SKM-1 (cell line): ENCODE data around the gene ARL2BP.

ENCODE experiments used
- DNase-seq: peaks from one replicate; lab custom pipeline; 2025; ENCODE audit not compliant: unreplicated experiment; lab: John Stamatoyannopoulos, UW

Gene ARL2BP

DNA sequence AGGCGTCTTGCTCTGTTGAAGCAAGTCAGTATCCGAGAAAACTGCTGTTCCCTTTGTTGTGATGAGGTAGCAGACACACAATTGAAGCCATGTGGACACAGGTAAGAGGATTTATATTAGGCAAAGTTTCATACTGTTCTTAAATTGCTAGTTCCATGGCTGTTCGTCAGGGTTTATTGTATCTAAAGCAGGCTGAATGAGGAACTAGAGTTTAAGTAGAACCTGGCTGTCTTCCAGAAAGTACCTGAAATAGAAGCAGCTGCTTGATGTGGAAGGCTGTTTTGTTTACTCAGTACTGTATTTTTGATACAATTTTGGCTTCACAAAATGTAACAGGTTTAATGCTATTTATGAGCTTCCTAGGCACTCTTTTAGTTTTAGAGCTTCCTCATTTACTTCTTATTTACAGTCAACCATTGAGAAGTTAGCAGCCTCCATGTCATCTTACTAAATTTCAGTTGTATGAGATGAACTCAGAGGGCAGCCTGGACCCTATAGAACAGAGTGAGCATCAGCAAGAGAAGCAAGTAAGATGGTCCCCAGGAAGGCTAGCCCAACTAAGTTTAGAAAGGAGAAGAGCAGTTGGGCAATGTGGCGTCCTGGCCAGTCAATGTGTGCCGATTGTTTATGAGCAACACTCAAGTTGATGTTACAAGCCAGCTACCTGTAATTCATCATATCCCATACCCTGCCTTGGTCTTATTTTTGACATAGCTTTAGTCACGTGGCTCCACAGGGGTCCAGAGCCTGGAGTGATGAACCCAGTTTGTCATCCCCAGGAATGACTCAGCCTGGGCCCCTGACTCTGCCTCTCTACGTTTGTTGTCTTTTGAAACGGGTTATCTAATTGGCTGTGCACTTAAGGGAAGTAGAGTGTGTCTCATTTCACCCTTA lies 9.7 kb upstream of the ARL2BP start:
- no peak for DNase-seq

DNA sequence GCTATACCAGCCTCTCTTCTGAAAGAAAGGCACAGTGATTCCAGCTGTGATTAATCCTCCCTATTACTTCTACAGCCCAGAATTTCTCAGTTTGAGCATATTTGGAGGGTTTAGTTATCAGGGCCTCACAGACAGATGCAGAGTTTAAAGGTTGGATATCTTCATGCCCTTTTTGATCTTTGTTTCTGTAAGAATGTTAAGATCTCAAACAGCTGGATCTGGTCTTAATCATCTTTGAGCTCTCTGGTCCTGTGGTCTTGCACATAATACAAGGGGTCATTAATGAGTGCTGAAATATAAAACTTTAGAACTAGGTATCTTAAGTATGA lies 9.1 kb upstream of the ARL2BP start:
- no peak for DNase-seq

- DNase-seq = no peak
Measured at GRCh38 chr16:57238682-57239081, 6.4 kb upstream of the ARL2BP start.

GRCh38 chr16:57239107-57239506 lies 6.0 kb upstream of the ARL2BP start:
- no peak for DNase-seq

DNA sequence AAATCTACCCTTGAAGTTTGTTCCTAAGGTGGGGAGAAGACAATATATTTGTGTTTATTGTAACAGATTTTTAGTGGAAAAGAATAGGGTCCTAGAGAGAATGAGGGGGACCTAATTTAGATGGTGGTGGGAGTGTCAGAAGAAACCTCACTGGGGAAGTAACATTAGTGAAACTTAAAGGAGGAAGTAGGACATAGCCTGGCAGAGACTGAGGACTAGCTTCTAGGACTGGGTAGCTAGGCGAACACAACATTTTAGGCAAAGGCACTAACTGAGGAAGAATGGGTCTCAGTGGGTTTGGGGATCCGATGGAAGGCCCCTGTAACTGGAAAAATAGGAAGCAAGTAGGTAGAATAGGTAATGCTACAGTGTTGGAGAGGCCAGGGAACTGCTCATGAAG lies 4.2 kb upstream of the ARL2BP start:
- DNase-seq = peak; percentile 69

- DNase-seq = no peak
Measured at GRCh38 chr16:57242650-57243049, 2.4 kb upstream of the ARL2BP start.

DNA sequence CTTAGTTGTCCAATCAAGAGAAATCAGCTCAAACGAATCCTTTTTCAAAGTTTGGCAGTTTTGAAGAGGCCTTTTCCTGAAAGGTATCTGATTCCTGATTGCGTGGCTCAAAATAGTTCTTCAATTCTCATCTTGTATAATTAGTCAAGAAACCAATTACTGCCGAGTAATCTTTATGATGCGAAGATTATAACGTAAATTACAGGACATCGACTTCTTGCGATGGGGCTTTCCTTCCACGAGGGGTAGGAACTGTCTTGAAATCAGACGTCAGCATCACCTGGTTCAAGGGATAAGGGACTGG lies 644 bp upstream of the ARL2BP start:
- DNase-seq = no peak

DNA sequence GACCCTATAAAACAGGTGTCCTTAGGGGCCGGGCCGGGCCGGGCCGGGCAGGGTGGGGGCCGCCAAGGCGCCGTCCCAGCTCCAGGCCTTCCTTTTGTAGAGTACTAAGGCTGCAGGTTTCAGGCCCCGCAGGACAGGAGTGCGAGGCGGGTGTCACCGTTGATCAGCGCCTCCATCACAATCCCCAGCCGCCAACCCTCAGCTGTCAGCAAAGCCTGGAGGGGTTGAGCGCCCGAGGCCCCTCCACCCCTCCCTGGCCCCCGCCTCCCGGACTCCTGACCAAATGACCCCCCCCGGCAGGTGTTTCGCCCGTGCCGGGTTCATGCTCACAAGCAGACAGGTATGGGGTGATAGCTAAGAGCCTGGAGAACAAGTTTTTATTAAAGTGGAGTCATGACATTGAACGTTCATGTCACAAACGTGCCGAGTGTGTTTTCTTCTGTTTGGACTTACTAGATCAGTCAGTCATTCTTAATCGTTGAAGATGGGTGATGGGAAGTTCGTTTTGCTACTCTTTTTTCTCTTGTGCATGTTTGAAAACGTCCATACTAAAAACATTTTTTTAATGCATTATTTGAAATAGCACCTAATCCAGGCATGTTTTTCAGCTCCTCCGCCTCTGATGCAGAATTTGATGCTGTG lies 534 bp downstream of the ARL2BP start:
- no peak for DNase-seq

- DNase-seq = no peak
Measured at GRCh38 chr16:57251352-57251751, 6.3 kb downstream of the ARL2BP start.

DNA sequence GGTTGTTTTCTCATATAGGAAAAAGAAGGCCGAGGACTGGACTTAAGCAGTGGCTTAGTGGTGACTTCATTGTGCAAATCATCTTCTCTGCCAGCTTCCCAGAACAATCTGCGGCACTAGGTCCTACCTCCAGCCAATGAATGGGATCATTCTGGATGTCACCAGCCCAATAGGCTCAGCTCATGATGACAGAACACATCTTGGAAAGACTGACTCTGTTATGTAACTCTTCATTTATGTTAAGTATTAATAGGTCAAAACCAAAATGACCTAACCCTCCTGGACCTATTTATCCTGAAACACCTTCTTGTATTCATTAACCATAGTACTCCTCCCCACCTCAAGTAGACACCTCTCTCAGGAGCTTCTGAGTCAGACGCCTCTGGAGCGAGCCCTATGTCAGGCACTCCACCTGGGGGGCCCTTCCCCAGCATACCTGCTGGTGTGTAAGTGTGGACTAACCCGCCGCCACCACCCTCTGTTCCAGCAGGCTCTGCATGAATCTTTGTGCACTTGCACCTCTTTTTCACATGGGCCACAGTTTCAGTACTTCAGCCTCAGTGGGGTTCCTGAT lies 7.2 kb downstream of the ARL2BP start:
- DNase-seq = no peak

- no peak for DNase-seq
Measured at GRCh38 chr16:57253466-57253865, 8.4 kb downstream of the ARL2BP start.

DNA sequence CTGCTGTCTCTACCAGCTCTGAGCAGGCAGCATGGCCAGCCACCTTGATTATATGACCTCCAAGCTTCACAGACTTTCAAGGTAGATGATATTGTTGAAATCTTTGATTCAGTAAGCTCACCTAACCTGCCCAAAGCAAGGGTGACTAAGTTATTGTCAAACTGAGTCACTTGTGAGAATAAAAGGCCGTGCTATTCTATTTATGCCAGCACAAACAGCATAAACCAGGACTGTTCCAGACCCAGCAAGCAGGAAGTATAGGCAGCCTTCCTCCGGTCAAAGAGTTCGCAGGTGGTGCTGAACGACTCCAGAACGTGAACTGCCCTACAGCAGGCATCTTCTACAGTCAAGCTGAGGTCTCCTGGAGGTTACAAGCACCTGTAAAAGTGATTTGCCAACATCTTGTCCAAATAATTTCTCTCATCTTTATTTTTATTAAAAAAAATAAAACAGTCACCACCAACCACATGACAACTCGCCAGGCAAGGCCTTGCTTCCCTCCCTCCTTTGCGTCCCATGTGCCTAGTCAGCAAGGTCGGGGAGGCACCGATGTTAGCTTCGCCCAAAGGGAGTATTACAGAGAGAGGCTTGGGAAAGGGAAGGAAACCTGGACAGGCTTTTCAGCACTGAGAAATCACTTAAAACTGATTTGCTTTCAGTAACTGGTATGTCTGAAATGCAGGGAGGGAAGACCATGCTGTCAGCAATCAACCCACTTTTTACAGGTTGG lies 10.8 kb downstream of the ARL2BP start:
- DNase-seq = no peak

GRCh38 chr16:57256601-57257395 lies 11.7 kb downstream of the ARL2BP start:
- DNase-seq = no peak

DNA sequence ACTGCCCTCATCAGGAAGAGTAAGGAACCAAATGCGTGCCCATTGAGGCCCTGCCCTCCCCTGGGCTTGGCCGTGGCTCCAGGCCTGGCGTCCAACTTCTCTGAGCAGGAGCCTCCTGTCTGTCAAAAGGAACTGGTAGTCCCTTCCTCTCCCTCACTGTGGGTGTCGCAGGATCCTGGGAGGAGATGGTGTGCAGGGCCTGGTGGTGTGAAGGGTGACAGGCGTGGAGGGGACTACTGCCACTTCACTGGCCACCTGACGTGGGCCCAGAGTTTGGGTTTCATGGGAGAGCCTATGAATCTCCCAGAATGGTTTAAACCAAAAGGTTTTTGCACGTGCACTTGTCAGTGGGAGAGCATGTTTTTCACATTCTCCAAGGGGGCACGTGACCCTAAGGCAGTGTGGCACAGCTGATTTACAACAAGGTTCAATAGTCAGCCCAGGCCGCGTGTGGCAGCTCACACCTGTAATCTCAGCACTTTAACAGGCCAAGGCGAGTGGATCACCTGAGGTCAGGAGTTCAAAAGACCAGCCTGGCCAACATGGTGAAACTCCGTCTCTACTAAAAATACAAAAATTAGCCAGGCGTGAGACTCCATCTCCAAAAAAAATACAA lies 12.5 kb downstream of the ARL2BP start:
- no peak for DNase-seq

GRCh38 chr16:57258226-57258909 lies 13.3 kb downstream of the ARL2BP start:
- no peak for DNase-seq

DNA sequence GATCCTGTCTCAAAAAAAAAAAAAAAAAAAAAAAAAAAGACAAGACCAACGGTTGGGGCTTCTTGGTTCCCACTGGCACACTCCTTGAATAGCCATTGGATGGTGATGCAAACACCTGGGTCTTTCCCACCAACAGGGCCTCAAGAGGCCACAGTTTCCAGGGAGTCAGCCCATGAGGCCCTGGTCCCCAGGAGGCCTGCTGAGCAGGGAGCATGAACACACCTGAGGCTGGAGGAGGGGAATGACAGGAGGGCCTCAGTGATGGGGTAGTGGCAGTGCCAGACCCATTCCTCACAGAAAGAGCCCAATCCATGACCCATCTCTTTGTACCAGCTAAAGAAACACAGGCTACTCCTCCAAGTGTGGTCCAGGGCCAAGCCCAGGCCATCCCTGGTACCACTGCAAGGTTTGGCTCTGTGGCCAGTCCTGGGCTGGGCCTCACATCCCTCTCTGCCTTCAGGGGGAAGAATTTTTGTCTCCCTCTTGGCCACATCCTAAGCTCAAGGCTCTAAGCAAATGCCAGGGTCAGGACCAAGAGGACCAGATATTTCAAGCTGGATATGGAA lies 13.9 kb downstream of the ARL2BP start:
- no peak for DNase-seq

DNA sequence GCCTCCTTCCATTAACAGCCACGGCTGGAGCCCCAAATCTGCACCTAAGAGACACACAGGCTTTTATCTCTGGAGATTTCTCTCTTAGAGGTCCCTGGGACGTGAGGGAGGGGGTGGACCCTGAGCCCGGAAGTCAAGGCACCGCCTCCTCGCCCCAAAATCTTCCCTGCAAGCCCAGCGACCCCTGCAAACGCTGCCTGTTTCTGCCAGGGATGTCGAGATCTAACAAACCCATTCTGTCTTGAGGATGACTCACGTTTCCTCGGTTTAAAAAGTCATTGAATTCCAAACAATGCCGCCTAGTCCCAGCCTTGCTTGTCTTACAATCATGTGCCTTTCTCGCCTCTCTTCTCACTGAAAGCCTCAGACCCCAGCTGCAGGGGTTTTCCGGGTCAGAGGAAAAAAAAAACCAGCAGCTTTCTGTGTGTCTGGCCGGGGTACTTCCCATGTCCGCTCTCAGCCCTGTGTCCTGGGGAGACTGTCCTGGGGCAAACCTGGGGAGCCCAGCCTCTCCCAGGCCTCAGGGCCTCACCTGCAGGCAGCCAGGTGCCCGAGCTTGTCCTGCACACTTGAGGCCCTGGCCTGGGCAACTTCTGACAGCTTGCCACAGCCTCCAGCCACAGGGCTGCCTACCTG lies 15.4 kb downstream of the ARL2BP start:
- no peak for DNase-seq

GRCh38 chr16:57261806-57262205 lies 16.7 kb downstream of the ARL2BP start:
- DNase-seq = no peak

DNA sequence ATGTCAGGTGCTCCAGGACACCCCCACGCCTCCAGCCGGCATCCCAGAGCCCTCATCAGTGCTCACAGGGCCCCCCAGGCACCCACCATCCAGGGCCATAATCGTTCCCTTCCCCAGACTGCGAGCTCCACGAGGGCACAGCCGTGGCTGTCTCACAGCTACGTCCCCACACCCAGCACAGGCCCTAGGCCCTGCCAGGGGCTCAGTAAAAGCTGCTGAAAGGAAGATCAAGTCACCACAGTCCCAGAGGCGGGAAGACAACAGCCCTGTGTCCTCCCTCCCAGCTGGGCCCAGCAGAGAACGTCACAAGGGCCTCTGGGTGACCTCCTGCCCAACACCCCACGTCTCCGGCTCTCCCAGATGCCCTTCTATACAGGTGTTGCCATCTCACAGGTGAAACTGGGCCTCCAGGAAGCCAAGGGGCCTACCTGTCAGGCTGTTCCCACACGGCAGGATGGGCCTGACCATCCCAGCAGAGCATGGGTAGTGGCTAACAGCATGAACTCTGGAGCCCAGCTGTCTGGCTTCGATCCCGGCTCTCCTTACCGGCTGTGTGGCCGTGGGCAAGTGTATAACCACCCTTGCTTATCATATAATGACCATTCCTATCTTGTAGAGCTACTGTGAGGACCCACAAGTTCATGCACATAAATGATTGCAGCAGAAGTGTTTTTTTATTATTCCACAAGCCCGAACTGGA lies 17.9 kb downstream of the ARL2BP start:
- no peak for DNase-seq
